GM04504 (cell line): ENCODE measurements around the gene OR51A2.
"Not testable (repeated sequence)": the region's sequence is repeated elsewhere in the genome, so short reads cannot be mapped to it uniquely, and the experiment has no call there.

Experiments
- DNase-seq: peaks from one replicate; pipeline ENCODE4 v3.0.0-alpha.2; 2012; ENCODE audit warnings: low read depth

Gene OR51A2, protein sequence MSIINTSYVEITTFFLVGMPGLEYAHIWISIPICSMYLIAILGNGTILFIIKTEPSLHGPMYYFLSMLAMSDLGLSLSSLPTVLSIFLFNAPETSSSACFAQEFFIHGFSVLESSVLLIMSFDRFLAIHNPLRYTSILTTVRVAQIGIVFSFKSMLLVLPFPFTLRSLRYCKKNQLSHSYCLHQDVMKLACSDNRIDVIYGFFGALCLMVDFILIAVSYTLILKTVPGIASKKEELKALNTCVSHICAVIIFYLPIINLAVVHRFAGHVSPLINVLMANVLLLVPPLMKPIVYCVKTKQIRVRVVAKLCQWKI

DNA sequence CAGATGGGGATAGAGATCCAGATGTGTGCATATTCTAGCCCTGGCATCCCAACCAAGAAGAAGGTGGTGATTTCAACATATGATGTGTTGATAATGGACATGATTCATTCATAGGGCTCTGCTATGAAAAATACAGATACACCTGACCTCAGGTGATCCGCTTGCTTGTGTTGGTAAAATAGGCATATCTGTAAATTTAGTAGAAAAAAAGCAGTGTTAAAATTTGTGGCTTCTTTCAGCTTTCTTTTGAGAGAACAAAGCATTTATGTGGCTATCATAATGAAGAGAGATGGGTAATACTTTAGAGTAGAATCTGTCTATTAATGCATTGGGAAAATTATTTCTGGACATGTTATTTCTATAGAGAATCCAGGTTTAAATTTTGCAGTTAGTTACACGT lies at the start of gene OR51A2:
Gene OR51A2, minus strand, starts transcription at position 101 of the 400 bp plus-strand sequence. Its CDS starts 0 bp downstream, at position 101.
- DNase-seq, result not testable (repeated sequence)

DNA sequence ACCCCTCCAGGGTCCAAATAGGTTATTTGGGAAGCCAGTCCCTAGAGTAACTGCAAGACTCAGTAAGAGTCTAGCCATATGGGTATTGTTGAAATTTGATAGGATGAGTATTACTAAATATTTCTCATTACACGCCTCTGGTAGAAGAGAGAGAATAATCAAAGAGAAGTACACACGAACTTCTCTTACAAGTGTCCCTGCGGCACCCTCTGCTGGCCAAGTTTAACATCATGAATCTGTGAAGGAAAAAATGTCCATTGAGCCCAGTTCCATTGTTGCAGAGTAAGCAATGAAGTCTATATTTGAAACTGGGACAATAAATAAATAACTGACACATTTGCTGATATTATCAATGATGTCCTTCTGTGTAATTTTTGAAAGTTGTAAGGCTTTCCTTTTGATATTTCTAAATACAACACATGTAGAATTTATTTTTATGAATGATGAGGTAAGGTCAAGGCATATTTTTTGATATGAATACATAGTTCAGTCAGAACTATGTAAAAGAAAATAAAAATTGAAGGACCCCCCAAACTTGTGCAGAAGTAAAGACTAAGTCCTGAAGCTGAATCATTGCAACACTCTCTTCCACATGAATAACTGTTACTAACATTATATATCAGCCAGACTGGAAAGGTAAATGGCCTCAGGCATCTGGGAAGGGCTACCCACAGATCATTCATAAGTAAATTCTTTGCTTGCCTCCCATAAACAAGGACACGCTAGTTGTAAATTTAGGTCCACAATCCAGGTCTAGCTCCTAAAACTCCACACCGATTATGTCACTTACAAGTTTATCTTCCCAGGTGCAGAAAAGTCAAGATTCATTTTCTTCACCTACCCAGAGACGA lies 49.1 kb upstream of the OR51A2 start:
- peak; percentile 26 for DNase-seq

- DNase-seq, result no peak
Measured at GRCh38 chr11:4994551-4994950, 39.0 kb upstream of the OR51A2 start, which contains the start of gene OR51L1. OR51L1 (plus strand) TSS chr11:4994851; CDS start chr11:4998983, 4,132 bp downstream.

- no peak for DNase-seq
Measured at GRCh38 chr11:4991060-4991459, 35.5 kb upstream of the OR51A2 start.

GRCh38 chr11:4983841-4984240 lies 28.3 kb upstream of the OR51A2 start:
- DNase-seq, result no peak

- DNase-seq, result no peak
Measured at GRCh38 chr11:4982678-4983077, 27.2 kb upstream of the OR51A2 start.

GRCh38 chr11:4979036-4979435 lies 23.5 kb upstream of the OR51A2 start:
- no peak for DNase-seq

DNA sequence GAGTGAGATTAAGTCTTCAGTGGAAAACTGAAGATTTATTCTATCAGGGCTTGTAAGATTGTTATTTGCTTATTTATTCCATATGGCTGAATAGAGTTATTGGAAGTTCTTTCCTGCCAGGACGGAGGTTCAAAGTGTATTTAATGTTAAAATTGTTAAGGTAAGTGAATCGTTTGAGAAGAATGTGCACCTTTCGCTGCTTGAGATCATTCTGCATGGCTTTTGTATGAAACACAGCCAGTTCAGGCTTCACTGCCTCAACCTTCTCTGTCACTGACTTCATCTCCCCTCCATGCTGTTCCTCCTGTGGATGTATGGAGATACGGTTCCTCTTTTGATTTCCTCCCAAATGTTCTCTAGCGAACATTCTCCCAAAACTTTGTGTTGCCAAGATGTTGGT lies 19.9 kb upstream of the OR51A2 start:
- no peak for DNase-seq

- no peak for DNase-seq
Measured at GRCh38 chr11:4962816-4963215, 7.3 kb upstream of the OR51A2 start.

- no peak for DNase-seq
Measured at GRCh38 chr11:4960877-4961276, 5.4 kb upstream of the OR51A2 start.

DNA sequence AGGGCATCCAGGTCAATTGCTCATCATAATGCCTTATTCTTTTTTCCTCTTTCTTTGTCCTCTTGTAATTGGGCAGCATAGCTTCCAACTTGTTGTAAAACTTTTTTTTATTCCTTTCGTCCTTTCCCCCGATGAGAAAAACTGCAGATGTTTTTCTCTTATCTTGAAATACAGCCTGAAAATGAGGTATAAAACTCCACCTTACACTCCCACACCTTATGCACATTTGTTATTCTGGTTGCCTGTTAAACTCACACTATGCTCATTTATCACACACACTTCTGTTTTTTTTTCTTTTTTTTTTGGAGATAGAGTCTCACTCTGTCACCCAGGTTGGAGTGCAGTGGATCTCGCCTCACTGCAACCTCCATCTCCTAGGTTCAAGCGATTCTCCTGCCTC lies 1.9 kb upstream of the OR51A2 start:
- DNase-seq, result no peak

- DNase-seq, result no peak
Measured at GRCh38 chr11:4947505-4947904, 8.0 kb downstream of the OR51A2 start, which contains the start of gene OR51A4. OR51A4 (minus strand) TSS chr11:4947605; CDS start chr11:4947100, 505 bp downstream.

- no peak for DNase-seq
Measured at GRCh38 chr11:4936745-4937144, 18.8 kb downstream of the OR51A2 start.

DNA sequence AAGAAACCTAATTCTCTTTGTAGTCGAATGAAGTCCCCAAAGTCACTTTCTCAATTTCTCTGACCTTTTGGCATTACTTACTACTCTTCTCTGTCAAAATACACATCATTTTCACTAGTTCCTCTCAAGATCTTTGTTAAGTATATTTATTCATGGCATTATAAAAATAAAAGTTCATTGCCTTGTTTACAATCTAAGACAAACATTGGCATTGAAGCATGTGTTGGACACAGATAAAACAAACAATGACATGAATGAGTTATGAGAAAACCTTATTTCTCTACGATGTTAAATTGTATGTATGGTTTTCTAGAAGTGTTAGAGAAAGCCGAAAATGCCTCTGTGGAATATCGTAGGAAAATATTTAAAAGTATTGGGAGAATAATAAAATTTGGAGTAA lies 22.8 kb downstream of the OR51A2 start:
- DNase-seq, result no peak

GRCh38 chr11:4926608-4927007 lies 28.9 kb downstream of the OR51A2 start:
- no peak for DNase-seq

DNA sequence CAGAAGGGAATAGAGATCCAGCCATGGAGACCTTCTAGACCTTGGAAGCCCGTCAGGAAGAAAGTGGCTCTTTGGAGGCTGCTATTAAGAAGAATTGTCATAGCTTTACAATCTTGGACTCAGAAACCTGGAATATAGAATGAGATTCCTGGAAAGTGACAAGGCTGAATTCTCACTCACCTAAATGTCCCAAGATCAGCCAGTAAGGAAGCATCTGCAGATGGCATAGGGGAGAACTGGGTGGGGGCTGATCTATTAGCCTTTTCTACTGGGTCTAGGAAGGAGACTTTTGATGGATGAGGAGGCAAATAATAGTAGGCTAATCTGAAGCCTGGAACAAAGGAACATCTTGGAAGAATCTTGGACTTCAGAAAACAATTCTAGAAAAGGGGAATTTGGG lies 31.3 kb downstream of the OR51A2 start, which contains the start of gene OR51G1:
Gene OR51G1, minus strand, starts transcription at position 101 of the 400 bp plus-strand sequence. Its CDS starts 0 bp downstream, at position 101.
- DNase-seq, result no peak

GRCh38 chr11:4922304-4922703 lies 33.2 kb downstream of the OR51A2 start:
- no peak for DNase-seq

- DNase-seq, result no peak
Measured at GRCh38 chr11:4921796-4922195, 33.7 kb downstream of the OR51A2 start.

DNA sequence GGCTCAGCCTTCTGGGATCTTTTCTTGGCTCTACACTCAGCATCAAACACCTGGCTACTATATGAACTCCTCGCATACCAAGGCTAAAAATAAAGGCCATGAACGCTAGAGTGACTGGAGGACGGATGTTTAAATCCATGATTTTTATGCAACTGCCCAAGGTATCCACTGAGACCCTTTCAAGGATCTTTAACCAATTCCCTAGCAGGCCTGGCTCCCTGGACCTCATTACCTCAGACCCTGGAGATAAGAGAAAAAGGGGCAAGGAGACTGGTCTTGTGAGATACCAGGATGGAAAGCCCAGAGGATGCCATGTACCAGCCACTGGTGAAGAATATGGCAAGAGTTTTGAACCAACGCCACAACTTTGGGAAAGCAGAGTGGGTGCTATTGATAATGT lies 36.3 kb downstream of the OR51A2 start, which contains the start of gene OR51G2:
Gene OR51G2, minus strand, starts transcription at position 101 of the 400 bp plus-strand sequence. CDS start 3,687 bp downstream, outside the sequence.
- no peak for DNase-seq

GRCh38 chr11:4916581-4916980 lies 38.9 kb downstream of the OR51A2 start:
- DNase-seq, result no peak
